Trophoblast cell (in vitro differentiated cells and primary cell): ENCODE results near the gene ECHDC1.

Source experiments
- DNase-seq, 2 donors: peaks; one replicate each; pipeline ENCODE4 v3.0.0-alpha.2; 2016
- H2AFZ ChIP-seq: 2 replicates; pipeline ENCODE4 v1.6.1; 2013; ENCODE audit warnings: low read length, moderate library complexity, mild to moderate bottlenecking; ENCODE audit not compliant: insufficient read depth, poor library complexity
- H2AK5ac ChIP-seq: 2 replicates; pipeline ENCODE4 v1.6.1; 2013; ENCODE audit warnings: mild to moderate bottlenecking, low read length
- H2BK120ac ChIP-seq: 2 replicates; pipeline ENCODE4 v1.6.1; 2013; ENCODE audit warnings: low read length, mild to moderate bottlenecking, moderate library complexity; ENCODE audit not compliant: insufficient read depth, poor library complexity
- H2BK12ac ChIP-seq: 2 replicates; pipeline ENCODE4 v1.6.1; 2013; ENCODE audit warnings: mild to moderate bottlenecking, low read length, moderate library complexity
- H2BK5ac ChIP-seq: 2 replicates; pipeline ENCODE4 v1.6.1; 2013; ENCODE audit warnings: low read length, low read depth, moderate library complexity, mild to moderate bottlenecking; ENCODE audit not compliant: poor library complexity
- H3K14ac ChIP-seq: 2 replicates; pipeline ENCODE4 v1.6.1; 2013; ENCODE audit warnings: mild to moderate bottlenecking, low read length
- H3K18ac ChIP-seq: 2 replicates; pipeline ENCODE4 v1.6.1; 2013; ENCODE audit warnings: mild to moderate bottlenecking, low read length
- H3K23ac ChIP-seq: 2 replicates; pipeline ENCODE4 v1.6.1; 2013; ENCODE audit warnings: low read length
- H3K27ac ChIP-seq: 2 replicates; pipeline ENCODE4 v1.5.1; 2013; ENCODE audit warnings: low read depth, mild to moderate bottlenecking, inconsistent platforms, low read length, moderate library complexity
- H3K27me3 ChIP-seq: 2 replicates; pipeline ENCODE4 v1.6.1; 2013; ENCODE audit warnings: inconsistent platforms, mild to moderate bottlenecking, low read length, moderate library complexity; ENCODE audit not compliant: insufficient read depth
- H3K36me3 ChIP-seq, 2 experiments: 1 replicate in 1 of 2; 2 replicates in 1 of 2; pipeline ENCODE4 v1.6.1; 2013; ENCODE audit warnings: low read length in 2 of 2, mild to moderate bottlenecking in 2 of 2, moderate library complexity in 1 of 2; ENCODE audit not compliant: insufficient read depth in 2 of 2, control insufficient read depth in 1 of 2
- H3K4ac ChIP-seq: 2 replicates; pipeline ENCODE4 v1.6.1; 2013; ENCODE audit warnings: low read depth, mild to moderate bottlenecking, low read length, moderate library complexity
- H3K4me1 ChIP-seq, 2 experiments: 1 replicate in 1 of 2; 2 replicates in 1 of 2; pipeline ENCODE4 v1.6.1; 2013; ENCODE audit warnings: low read length in 2 of 2, mild to moderate bottlenecking in 2 of 2, moderate library complexity in 1 of 2; ENCODE audit not compliant: insufficient read depth in 2 of 2, control insufficient read depth in 1 of 2
- H3K4me2 ChIP-seq: 2 replicates; pipeline ENCODE4 v1.6.1; 2013; ENCODE audit warnings: inconsistent platforms, mild to moderate bottlenecking, low read length, moderate library complexity
- H3K4me3 ChIP-seq: 2 replicates; pipeline ENCODE4 v1.5.1; 2013; ENCODE audit warnings: mild to moderate bottlenecking, low read depth, low read length, inconsistent platforms
- H3K79me1 ChIP-seq: one replicate; pipeline ENCODE4 v1.6.1; 2013; ENCODE audit warnings: low read length
- H3K79me2 ChIP-seq: 2 replicates; pipeline ENCODE4 v1.6.1; 2013; ENCODE audit warnings: low read length, mild to moderate bottlenecking; ENCODE audit not compliant: control insufficient read depth, insufficient read depth, poor library complexity
- H3K9ac ChIP-seq: 2 replicates; pipeline ENCODE4 v1.6.1; 2013; ENCODE audit warnings: mild to moderate bottlenecking, low read length
- H3K9me3 ChIP-seq: 2 replicates; pipeline ENCODE4 v1.6.1; 2013; ENCODE audit warnings: low read depth, mild to moderate bottlenecking, control low read depth, inconsistent platforms, low read length; ENCODE audit not compliant: insufficient read depth
- H4K12ac ChIP-seq: 2 replicates; pipeline ENCODE4 v1.6.1; 2013; ENCODE audit warnings: low read depth, mild to moderate bottlenecking, low read length, moderate library complexity
- H4K8ac ChIP-seq: 2 replicates; pipeline ENCODE4 v1.6.1; 2013; ENCODE audit warnings: low read depth, mild to moderate bottlenecking, low read length, moderate library complexity
- H4K91ac ChIP-seq: one replicate; pipeline ENCODE4 v1.6.1; 2013; ENCODE audit warnings: low read depth, mild to moderate bottlenecking, low read length, moderate library complexity
- WGBS: extraction: QIAGEN DNeasy Blood & Tissue Kit; methylation state at CpG from one replicate; pipeline ENCODE4 v1.1.7; 2013; ENCODE audit warnings: missing lambda C conversion rate; ENCODE audit not compliant: insufficient read length, insufficient coverage; ENCODE audit errors: extremely low coverage; 5-methylcytosine and 5-hydroxymethylcytosine counted together

Gene ECHDC1

DNA sequence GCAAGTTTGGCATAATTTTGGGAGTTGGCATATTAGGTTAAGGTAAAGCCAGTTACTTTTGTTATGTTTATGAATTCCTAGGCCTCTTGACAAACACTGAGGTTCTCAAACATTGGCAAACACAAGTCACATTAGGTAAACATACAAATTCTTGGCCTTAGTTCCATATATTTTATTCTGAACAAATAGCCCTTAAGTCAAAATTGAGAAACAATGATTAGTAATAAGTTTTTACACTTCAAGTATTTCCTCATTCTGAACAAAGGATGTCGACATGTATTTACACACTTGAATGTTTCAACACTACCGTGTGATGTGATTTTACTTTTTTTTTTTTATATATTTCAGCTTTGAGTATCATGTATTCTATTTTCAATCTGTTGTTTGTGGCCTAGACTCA lies 3.8 kb upstream of the ECHDC1 start:
- no peak overlapping the region for H3K4ac ChIP-seq
- H3K9ac ChIP-seq = no peak overlapping the region
- no peak overlapping the region for H3K4me2 ChIP-seq
- H3K27ac ChIP-seq = no peak overlapping the region
- no peak overlapping the region for H3K4me3 ChIP-seq
- H3K14ac ChIP-seq = no peak overlapping the region
- H2BK12ac ChIP-seq = no peak overlapping the region
- H4K8ac ChIP-seq = no peak overlapping the region
- H4K91ac ChIP-seq = no peak overlapping the region
- no peaks in the 10 kb centered on the region for H3K9me3 ChIP-seq
- DNase-seq = peak in 1 of 2 donors; percentile 26
- H2BK5ac ChIP-seq = no peak overlapping the region
- no peak overlapping the region for H4K12ac ChIP-seq
- H3K79me1 ChIP-seq = peaks cover 8% of the 10 kb centered on the region
- peaks cover 8% of the 10 kb centered on the region for H3K79me2 ChIP-seq
- H2AK5ac ChIP-seq = no peak overlapping the region
- no peaks in the 10 kb centered on the region for H3K27me3 ChIP-seq
- H2AFZ ChIP-seq = no peak overlapping the region
- no peak overlapping the region for H3K18ac ChIP-seq
- WGBS = no CpG with 5 or more reads among the region's 2 CpGs
- H3K36me3 ChIP-seq = peaks cover 2% of the 10 kb centered on the region in 2 experiments
- peaks cover 3 to 4% of the 10 kb centered on the region in 2 experiments for H3K4me1 ChIP-seq
- H3K23ac ChIP-seq = no peak overlapping the region
- no peak overlapping the region for H2BK120ac ChIP-seq

DNA sequence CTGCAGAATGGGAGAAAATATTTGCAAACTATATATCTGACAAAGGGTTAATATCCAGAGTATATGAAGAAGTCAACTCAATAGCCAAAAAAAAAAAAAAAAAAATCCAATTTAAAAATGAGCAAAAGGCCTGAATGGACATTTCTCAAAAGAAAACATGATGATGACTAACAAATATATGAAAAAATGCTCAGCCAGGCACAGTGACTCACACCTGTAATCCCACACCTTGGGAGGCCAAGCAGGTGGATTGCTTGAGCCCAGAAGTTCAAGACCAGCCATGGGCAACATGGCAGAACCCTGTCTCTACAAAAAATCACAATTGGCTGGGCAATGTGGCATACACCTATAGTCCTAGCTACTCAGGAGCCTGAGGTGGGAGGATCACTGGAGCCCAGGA lies 2.1 kb upstream of the ECHDC1 start:
- Histone ChIP-seq H3K4me2 (no peak overlapping the region), H4K8ac (no peak overlapping the region), H4K91ac (no peak overlapping the region), H2BK12ac (no peak overlapping the region), H2AK5ac (no peak overlapping the region), H3K14ac (no peak overlapping the region), H3K27ac (no peak overlapping the region), H2BK120ac (no peak overlapping the region), H3K27me3 (no peaks in the 10 kb centered on the region), H3K9me3 (no peaks in the 10 kb centered on the region), H3K79me2 (peaks cover 8% of the 10 kb centered on the region), H2BK5ac (no peak overlapping the region), H3K36me3 (peaks cover 2% of the 10 kb centered on the region in 2 experiments), H3K18ac (no peak overlapping the region), H2AFZ (no peak overlapping the region), H3K4ac (peak overlapping the region; percentile 9), H3K4me1 (peaks cover 3 to 4% of the 10 kb centered on the region in 2 experiments), H3K23ac (no peak overlapping the region), H3K9ac (no peak overlapping the region), H4K12ac (no peak overlapping the region), H3K4me3 (no peak overlapping the region), H3K79me1 (peaks cover 8% of the 10 kb centered on the region)
- peak in 1 of 2 donors; percentile 45 for DNase-seq

DNA sequence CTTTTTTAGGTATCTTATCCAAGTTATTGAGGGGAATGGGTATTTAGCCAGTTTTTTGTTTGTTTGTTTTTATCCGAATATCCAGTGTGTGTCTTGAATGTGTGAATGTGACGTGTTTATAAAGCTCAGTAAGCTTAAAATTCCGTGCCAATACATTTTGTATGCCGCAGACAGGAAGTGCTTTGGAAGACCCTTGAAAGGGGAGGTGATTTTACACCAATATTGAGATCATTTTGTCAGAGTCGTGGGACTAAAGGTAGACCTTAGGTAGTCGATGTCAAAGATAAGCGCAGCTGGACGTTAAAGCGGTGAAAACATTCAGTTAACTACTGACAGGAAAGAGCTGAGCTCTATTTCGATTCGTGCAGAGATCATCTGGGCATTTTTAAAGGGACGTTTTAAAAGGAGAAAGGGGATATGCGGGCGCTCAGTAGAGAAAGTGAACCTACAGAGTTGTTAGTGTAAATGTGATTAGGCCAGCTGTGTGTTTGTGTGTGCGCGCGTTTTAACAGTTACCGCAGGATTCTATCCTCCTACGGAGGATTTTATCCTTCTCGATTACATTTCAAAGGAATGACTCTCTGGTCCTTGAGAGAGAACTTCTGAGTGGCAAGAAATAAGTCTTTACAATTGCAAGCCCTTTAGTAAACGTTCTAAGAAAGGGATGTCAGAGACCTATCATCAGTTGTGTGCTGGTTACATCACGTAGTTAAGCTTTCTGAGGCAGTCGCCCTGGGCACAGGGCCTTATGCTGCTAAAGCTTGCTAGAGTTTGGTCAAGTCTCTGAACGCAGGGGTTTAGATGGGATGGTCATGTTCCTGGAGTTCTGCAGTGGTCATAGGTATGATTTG lies 625 bp upstream of the ECHDC1 start:
- Histone ChIP-seq H3K4me3 (peak overlapping the region; percentile 88), H3K27me3 (no peaks in the 10 kb centered on the region), H3K23ac (no peak overlapping the region), H3K4ac (peak overlapping the region; percentile 19), H3K14ac (peak overlapping the region; percentile 93), H3K18ac (no peak overlapping the region), H4K8ac (peak overlapping the region; percentile 97), H2BK5ac (peak overlapping the region; percentile 74), H4K91ac (peak overlapping the region; percentile 94), H3K9me3 (no peaks in the 10 kb centered on the region), H3K4me2 (peak overlapping the region; percentile 69), H2BK12ac (no peak overlapping the region), H3K79me1 (peaks cover 8% of the 10 kb centered on the region), H3K79me2 (peaks cover 8% of the 10 kb centered on the region), H2AK5ac (no peak overlapping the region), H2AFZ (peak overlapping the region; percentile 77), H3K36me3 (peaks cover 2% of the 10 kb centered on the region in 2 experiments), H3K4me1 (peaks cover 4 to 7% of the 10 kb centered on the region in 2 experiments), H4K12ac (no peak overlapping the region), H2BK120ac (no peak overlapping the region), H3K9ac (peak overlapping the region; percentile 92), H3K27ac (peak overlapping the region; percentile 85)
- peak in 1 of 2 donors; percentile 39 for DNase-seq
- WGBS = no CpG with 5 or more reads among the region's 24 CpGs

DNA sequence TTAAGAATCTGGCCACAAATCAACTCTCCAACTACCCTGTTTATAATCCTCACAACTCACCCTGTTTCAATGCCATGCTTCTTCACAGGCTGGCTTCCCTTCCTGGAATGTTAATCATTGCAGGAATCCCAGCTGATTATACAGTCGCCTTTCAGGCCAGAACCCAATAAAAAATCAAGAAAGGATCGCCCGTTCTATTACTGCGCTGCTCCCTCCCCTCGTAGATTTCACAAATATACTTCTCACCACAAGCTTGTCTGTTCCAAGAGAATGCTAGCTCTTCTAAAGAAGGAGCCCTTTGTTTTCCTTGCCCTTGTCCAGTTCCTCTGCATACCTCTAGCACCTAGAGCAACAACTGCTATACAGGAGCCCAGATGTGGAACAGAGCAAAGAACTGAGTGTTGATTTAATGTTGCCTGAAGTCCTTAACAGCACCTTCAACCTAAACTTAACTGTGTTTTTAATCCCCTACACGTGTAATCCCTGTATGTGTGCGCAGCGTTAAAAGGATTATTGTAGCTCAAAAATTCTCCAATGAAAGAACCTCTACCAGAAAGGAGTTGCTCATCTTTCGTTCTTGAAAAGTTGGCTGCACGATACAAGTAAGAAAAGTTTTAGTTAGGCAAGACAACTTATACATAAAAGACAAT lies 988 bp downstream of the ECHDC1 start:
- Histone ChIP-seq H3K9me3 (no peaks in the 10 kb centered on the region), H3K36me3 (no peaks in the 10 kb centered on the region), H3K79me1 (peaks cover 8% of the 10 kb centered on the region), H3K23ac (no peak overlapping the region), H4K12ac (no peak overlapping the region), H2AK5ac (no peak overlapping the region), H3K79me2 (peaks cover 8% of the 10 kb centered on the region), H2AFZ (no peak overlapping the region), H2BK120ac (no peak overlapping the region), H3K27me3 (no peaks in the 10 kb centered on the region), H3K9ac (no peak overlapping the region), H3K4me3 (no peak overlapping the region), H3K14ac (no peak overlapping the region), H3K27ac (peak overlapping the region; percentile 85), H3K4me1 (peaks cover 4 to 7% of the 10 kb centered on the region in 2 experiments), H3K18ac (no peak overlapping the region), H4K8ac (peak overlapping the region; percentile 97), H3K4ac (no peak overlapping the region), H2BK12ac (no peak overlapping the region), H2BK5ac (no peak overlapping the region), H3K4me2 (peak overlapping the region; percentile 69), H4K91ac (no peak overlapping the region)
- WGBS = no CpG with 5 or more reads among the region's 10 CpGs
- peak in 1 of 2 donors; percentile 49 for DNase-seq
